Fibroblast of skin of abdomen (primary cell): ENCODE results near the gene SNRPD3.

Experiments
- DNase-seq: peaks from one replicate; pipeline ENCODE4 v3.0.0-alpha.2; 2013

SNRPD3 gene

DNA sequence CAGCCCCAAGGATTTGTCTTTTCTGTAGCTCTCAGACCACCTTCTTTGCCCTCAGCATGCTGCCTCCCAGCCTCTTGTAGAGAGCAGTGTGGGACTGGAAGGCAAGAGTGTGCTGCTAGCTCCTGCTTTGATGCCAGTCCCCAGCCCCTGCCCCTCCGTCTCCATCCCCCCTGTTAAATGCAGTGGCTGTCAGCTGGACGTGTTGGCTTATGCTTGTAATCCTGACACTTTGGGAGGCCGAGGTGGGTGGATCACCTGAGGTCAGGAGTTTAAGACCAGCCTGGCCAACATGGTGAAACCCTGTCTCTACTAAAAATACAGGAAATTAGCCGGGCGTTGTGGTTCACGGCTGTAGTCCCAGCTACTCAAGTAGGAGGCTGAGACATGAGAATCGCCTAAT lies 15.5 kb downstream of the SNRPD3 start:
- no peak for DNase-seq

- no peak for DNase-seq
Measured at GRCh38 chr22:24576778-24577177, 21.0 kb downstream of the SNRPD3 start.

DNA sequence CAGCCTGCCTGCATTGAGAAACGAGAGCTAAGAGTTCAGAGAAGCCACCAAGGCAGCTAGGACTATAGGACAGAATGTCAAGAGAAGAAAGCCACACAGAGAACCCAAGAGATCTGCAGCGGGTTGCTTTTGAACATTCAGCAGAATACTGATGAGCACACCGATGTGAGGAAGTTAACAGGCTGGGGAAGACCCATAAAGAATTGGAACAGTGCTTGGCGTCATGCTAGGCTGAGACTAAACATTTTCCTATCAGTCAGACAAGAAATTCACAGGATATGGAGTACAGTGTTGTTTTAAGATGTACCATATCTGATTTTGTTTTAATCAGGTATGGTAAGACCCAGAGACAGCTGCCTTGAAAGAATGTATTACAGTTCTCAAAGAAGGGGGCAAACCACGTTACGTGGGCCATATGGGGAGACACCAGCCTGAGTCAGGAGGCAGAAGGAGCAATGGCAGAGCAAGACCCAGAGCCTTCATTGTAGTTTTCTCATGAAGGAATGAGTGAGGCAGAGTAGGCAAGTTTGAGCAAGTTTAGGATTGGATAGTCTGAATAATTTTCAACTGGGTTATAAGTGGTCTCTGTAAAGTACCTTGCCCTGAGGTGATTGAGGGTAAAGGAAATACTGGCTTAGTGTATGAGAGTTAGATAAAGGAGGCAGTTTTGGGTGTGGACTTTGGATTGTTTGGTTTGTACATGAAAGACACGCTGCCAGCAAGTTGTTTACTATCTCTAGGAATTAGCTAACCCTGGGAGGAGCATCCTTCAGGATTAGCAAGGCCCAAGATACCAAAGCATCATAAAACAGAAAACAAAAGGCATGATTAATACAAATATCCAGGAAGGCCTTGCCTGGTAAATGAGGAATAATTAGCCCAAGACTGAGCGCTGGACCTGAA lies 22.8 kb downstream of the SNRPD3 start:
- no peak for DNase-seq

GRCh38 chr22:24579258-24579601 lies 23.4 kb downstream of the SNRPD3 start:
- no peak for DNase-seq

DNA sequence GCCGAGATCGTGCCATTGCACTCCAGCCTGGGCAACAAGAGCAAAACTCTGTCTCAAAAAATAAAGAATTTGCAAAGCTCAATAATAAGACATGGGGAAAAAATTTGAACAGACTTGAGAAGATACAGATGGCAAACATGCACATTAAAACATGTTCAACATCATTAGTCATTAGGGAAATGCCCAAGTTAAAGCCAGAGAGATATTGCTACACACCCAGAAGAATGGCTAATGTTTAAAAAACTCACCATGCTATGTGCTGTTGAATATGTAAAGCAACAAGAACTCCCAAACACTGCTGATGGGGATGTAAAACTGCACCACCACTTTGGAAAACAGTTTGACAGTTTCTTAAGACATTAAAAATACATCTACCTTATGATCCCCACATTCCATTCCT lies 24.5 kb downstream of the SNRPD3 start:
- DNase-seq, result peak; percentile 82

DNA sequence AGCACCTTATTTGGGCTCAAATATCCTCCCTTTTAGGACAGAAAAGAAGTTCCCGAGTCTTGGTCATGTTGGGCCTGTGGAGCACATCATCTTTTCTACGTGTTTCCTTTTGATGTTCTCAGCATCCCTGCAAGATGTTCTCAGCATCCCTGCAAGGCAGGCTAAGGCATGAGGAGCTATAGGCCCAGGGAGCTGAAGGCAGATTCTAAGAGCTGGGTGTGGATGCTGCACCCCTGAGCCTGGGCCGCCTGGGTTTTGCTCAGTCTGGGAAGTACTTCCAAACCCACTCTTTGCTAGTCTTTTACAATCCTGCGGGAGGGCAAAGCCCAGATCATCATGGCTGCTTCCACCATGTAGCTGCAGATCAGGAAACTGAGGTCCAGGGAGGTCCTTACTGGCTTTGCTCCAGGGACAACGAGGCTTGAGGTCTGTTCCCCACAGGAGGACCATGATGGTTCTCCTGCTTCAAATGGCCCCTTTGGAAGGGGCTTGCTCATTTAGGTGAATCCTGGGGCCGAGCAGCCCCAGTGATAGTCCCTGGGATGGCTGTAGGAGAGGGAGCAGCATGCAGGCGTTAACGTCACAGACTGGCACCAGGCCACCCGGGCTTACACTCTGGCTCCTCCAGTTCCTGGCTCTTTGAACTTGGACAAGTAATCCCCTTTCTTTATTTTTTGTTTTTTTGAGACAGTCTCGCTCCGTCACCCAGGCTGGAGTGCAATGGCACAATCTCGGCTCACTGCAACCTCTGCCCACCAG lies 26.4 kb downstream of the SNRPD3 start:
- no peak for DNase-seq

GRCh38 chr22:24583221-24584165 lies 27.7 kb downstream of the SNRPD3 start:
- DNase-seq, result no peak

DNA sequence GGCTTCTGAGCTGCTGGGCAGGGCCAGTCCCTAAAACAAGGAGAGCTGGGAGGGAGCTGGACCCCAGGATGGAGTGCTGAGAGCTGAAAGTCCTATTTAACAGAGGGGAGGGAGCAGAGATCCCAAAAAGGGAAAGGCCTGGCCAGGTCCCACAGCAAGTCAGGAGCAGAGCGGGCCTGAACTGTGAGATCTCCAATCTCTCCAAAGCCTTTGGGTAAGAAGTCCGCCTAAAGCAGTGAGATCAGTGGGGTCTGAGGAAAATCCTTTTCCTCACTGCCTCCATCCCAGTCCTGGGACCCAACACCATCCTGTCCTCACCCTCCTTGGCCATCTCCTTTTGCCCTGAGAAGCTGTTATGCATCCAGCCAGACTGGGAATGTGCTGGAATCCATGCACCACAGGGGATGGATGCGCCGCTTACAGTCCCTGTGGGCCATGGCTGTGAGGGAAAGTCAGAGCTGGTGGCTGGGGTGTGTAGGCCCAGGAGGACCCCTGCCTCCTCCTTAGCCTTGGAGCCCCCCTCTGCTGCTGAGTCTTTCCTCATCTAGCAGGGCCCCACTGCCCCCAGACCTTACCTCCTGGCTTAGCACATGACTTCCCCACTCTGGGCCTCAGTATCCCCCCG lies 28.5 kb downstream of the SNRPD3 start:
- no peak for DNase-seq

GRCh38 chr22:24584871-24585411 lies 29.1 kb downstream of the SNRPD3 start:
- DNase-seq, result no peak

GRCh38 chr22:24585461-24585860 lies 29.7 kb downstream of the SNRPD3 start:
- DNase-seq, result no peak

GRCh38 chr22:24585927-24586546 lies 30.2 kb downstream of the SNRPD3 start:
- no peak for DNase-seq

GRCh38 chr22:24587251-24587650 lies 31.5 kb downstream of the SNRPD3 start:
- no peak for DNase-seq

GRCh38 chr22:24587948-24588347 lies 32.1 kb downstream of the SNRPD3 start:
- no peak for DNase-seq

DNA sequence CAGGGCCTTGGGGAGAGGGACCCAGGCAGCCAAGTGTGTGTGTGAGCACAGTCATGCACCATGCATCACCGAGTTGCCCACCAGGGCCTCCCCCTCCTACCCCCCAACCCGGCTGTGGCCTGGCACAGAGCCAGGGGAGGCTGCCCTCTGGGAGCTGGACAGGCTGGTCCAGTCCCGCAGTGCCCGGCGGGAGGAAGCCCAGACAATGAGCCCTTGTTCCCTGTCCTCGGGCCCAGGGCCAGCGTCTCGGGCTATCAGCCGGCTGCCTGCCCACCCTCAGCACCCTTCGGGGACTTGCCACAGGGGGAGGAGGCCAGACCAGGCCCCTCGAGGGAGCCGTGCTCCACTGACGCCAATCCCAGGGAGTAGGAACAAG lies 32.6 kb downstream of the SNRPD3 start:
- DNase-seq, result no peak

- DNase-seq, result no peak
Measured at GRCh38 chr22:24588757-24589481, 33.1 kb downstream of the SNRPD3 start.

- DNase-seq, result no peak
Measured at GRCh38 chr22:24589518-24590030, 33.8 kb downstream of the SNRPD3 start.

DNA sequence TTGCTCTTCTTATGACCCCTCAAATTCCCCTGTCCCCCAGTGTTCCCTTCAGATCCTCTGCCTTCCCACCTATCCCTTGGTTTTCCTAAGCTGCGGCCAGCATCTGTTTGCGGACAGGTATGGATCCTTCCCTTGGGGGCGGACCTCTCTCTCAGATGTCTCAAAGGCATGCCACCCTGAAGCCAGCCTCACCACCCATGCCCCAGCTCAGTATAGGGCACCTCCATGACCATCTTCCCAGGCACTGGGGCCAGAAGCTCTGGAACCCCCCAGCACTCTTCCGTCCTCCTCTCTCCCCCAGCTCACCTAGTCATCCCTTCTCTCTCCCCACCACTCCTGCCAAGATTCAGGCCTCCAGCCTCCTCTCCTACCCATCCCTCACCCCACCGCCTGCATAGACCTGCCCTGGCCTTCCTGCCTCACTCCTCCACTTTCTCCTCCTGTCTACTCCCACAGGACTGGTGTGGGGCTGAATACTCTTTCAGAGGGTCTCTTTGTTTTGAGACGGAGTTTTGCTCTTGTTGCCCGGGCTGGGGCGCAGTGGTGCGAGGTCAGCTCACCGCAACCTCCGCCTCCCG lies 34.9 kb downstream of the SNRPD3 start:
- DNase-seq, result no peak

GRCh38 chr22:24591286-24591830 lies 35.6 kb downstream of the SNRPD3 start:
- no peak for DNase-seq

GRCh38 chr22:24592058-24592850 lies 36.5 kb downstream of the SNRPD3 start:
- DNase-seq, result no peak
